SK-N-DZ (cell line): ENCODE results near the gene RUNX1.

Experiments
- DNase-seq: peaks from one replicate; pipeline ENCODE4 v3.0.0-alpha.2; 2015; ENCODE audit warnings: low spot score

RUNX1 gene

GRCh38 chr21:34791776-34792503 lies 257.2 kb downstream of the RUNX1 start:
- no peak for DNase-seq

- DNase-seq: peak; percentile 4
These were observed 258.3 kb downstream of the RUNX1 start for GRCh38 chr21:34790834-34791233.

- no peak for DNase-seq
These were observed 258.8 kb downstream of the RUNX1 start for GRCh38 chr21:34790341-34790740.

GRCh38 chr21:34788879-34789278 lies 260.2 kb downstream of the RUNX1 start:
- DNase-seq: no peak

GRCh38 chr21:34783815-34784214 lies 265.3 kb downstream of the RUNX1 start:
- no peak for DNase-seq

GRCh38 chr21:34782506-34783360 lies 266.4 kb downstream of the RUNX1 start:
- no peak for DNase-seq

- DNase-seq: no peak
These were observed 267.6 kb downstream of the RUNX1 start for GRCh38 chr21:34781526-34781925.

- DNase-seq: no peak
These were observed 269.2 kb downstream of the RUNX1 start for GRCh38 chr21:34779860-34780259.

- no peak for DNase-seq
These were observed 273.3 kb downstream of the RUNX1 start for GRCh38 chr21:34775793-34776192.

GRCh38 chr21:34774750-34775149 lies 274.4 kb downstream of the RUNX1 start:
- no peak for DNase-seq

GRCh38 chr21:34771512-34772028 lies 277.5 kb downstream of the RUNX1 start:
- DNase-seq: no peak

GRCh38 chr21:34770576-34770975 lies 278.5 kb downstream of the RUNX1 start:
- DNase-seq: no peak

GRCh38 chr21:34768326-34768725 lies 280.8 kb downstream of the RUNX1 start:
- DNase-seq: no peak

- no peak for DNase-seq
These were observed 282.2 kb downstream of the RUNX1 start for GRCh38 chr21:34766862-34767261.

GRCh38 chr21:34765619-34766018 lies 283.5 kb downstream of the RUNX1 start:
- no peak for DNase-seq

GRCh38 chr21:34764715-34765284 lies 284.3 kb downstream of the RUNX1 start:
- DNase-seq: no peak

GRCh38 chr21:34762786-34763185 lies 286.3 kb downstream of the RUNX1 start:
- DNase-seq: no peak

GRCh38 chr21:34761758-34762330 lies 287.3 kb downstream of the RUNX1 start:
- DNase-seq: no peak

- no peak for DNase-seq
These were observed 294.1 kb downstream of the RUNX1 start for GRCh38 chr21:34754690-34755647.

GRCh38 chr21:34748862-34749261 lies 300.2 kb downstream of the RUNX1 start:
- DNase-seq: no peak
